Spleen (tissue), 11 donors: ENCODE data around the gene ACTN4. TPM values are rescaled to one million over a fixed set of nuclear protein-coding genes. Genes with fewer than 3 reads are reported as not detected.

ENCODE experiments used
- DNase-seq: peaks from one replicate; pipeline ENCODE4 v3.0.0-alpha.2; 2020
- H3K27ac ChIP-seq, 8 donors: fragments of 200-600 bp; sonication (generic) in 7 of 8; 1 replicate in 4 of 8; 2 replicates in 4 of 8; pipeline versions ENCODE4 v1.5.0 to v1.8.0; 2016 to 2021; ENCODE audit warnings: inconsistent platforms in 4 of 8, mild to moderate bottlenecking in 4 of 8, moderate library complexity in 1 of 8
- H3K27me3 ChIP-seq, 7 donors: fragments of 200-600 bp; sonication (generic) in 6 of 7; replicated peaks in 1 of 7; 1 replicate in 4 of 7; 2 replicates in 3 of 7; pipeline versions ENCODE4 v1.5.0 to v1.8.0; 2016 to 2021; ENCODE audit warnings: inconsistent platforms in 3 of 7, mild to moderate bottlenecking in 1 of 7
- H3K36me3 ChIP-seq, 6 donors: fragments of 200-600 bp; sonication (generic) in 5 of 6; 1 replicate in 4 of 6; 2 replicates in 2 of 6; pipeline versions ENCODE4 v1.5.0 to v1.8.0; 2016 to 2021; ENCODE audit warnings: inconsistent platforms in 2 of 6
- H3K4me1 ChIP-seq, 6 donors: fragments of 200-600 bp; sonication (generic) in 5 of 6; 1 replicate in 3 of 6; 2 replicates in 3 of 6; pipeline versions ENCODE4 v1.5.0 to v1.8.0; 2016 to 2021; ENCODE audit warnings: inconsistent platforms in 3 of 6
- H3K4me3 ChIP-seq, 8 donors: fragments of 200-600 bp; sonication (generic) in 7 of 8; 1 replicate in 4 of 8; 2 replicates in 4 of 8; pipeline versions ENCODE4 v1.5.0 to v1.8.0; 2016 to 2021; ENCODE audit warnings: inconsistent platforms in 4 of 8, mild to moderate bottlenecking in 4 of 8, moderate library complexity in 2 of 8
- H3K9me3 ChIP-seq, 8 donors: fragments of 200-600 bp; sonication (generic) in 7 of 8; 1 replicate in 4 of 8; 2 replicates in 4 of 8; pipeline versions ENCODE4 v1.5.0 to v1.8.0; 2016 to 2021; ENCODE audit warnings: inconsistent platforms in 4 of 8
- CTCF ChIP-seq, 11 experiments: fragments of 200-600 bp in 7 of 11; fragments of 450-650 bp in 4 of 11; sonication (generic) in 4 of 11; IDR thresholded peaks in 8 of 11; conservative IDR thresholded peaks in 3 of 11; 1 replicate in 7 of 11; 2 replicates in 4 of 11; pipeline versions ENCODE4 v1.4.0 to v1.8.0; 2016 to 2021; ENCODE audit warnings: antibody characterized with exemption in 11 of 11, inconsistent platforms in 4 of 11, mild to moderate bottlenecking in 1 of 11
- POLR2A ChIP-seq, 3 donors: fragments of 450-650 bp; IDR thresholded peaks; one replicate each; pipeline ENCODE4 v1.5.1; 2017; ENCODE audit warnings: antibody characterized with exemption in 3 of 3, mild to moderate bottlenecking in 1 of 3
- POLR2AphosphoS5 ChIP-seq, 3 donors: sonication (generic); formaldehyde crosslinking; IDR thresholded peaks; one replicate each; pipeline ENCODE4 v1.5.1; 2017; ENCODE audit warnings: antibody characterized with exemption in 3 of 3
- WGBS, 5 donors: extraction: QIAGEN DNeasy Blood & Tissue Kit in 3 of 5; methylation state at CpG; one replicate each; pipeline versions ENCODE4 v1.1.5 to v1.1.7; 2013 to 2018; 5-methylcytosine and 5-hydroxymethylcytosine counted together
- intact Hi-C: fragments of 100-400 bp; cut with DNase I; formaldehyde crosslinking; loops from one replicate; pipeline ENCODE4 v1.15.0; 2023; ENCODE audit warnings: low total_unique reads
- polyA plus RNA-seq, 3 donors: library from polyadenylated mRNA; stranded (reverse); fragments of 200-250 nt; gene quantifications; one replicate each; pipeline ENCODE4 v1.2.1, GENCODE V29; 2013
- total RNA-seq, 7 donors: library from RNA; depleted of rRNA in 3 of 7; stranded (reverse); fragments of >200 nt in 3 of 7; fragmentation: NEBNext Ultra II Directional in 4 of 7; extraction: Animal tissue kit (Norgen Biotek cat#: 25700) in 4 of 7; gene quantifications; one replicate each; pipeline versions ENCODE4 v1.1.0 to v1.2.1, GENCODE V29; 2016 to 2021
- donor health status: healthy with polysubstance abuse.
- donor health status: DM: no; HTN: no; CAD: no; lungs with moderate emphysema.
- donor health status: DM: no; HTN: no; CAD: no.
- donor health status: Bipolar disorder and iron deficiency.
- donor health status: healthy.
- donor health status: DM: no; HTN: no; CAD: no.
- donor health status: DM: yes; HTN: yes; CAD: no.

ACTN4 gene
- total and polyA plus RNA-seq, 10 donors: 39.3 to 621 (median 408) TPM

GRCh38 chr19:38700350-38700901, 53.0 kb downstream of the ACTN4 start:
- Histone ChIP-seq H3K9me3 (no peaks in the 10 kb centered on the region), H3K4me3 (no peak overlapping the region), H3K4me1 (peaks cover 48 to 100% (median 74%) of the 10 kb centered on the region in 6 donors), H3K27me3 (no peaks in the 10 kb centered on the region), H3K27ac (peak overlapping the region in 6 of 8 donors; percentile 64 to 91 (median 86)), H3K36me3 (peaks cover 5 to 81% (median 52%) of the 10 kb centered on the region in 6 donors)
- TF ChIP-seq POLR2A (IDR thresholded peaks at IDR 0.05) (no peak), CTCF (IDR thresholded peaks at IDR 0.05 in 8 of 11, conservative IDR thresholded peaks at IDR 0.05 in 3 of 11) (no peak), POLR2AphosphoS5 (IDR thresholded peaks at IDR 0.05) (peak in 1 of 3 donors; percentile 51)
- no peak for DNase-seq
- intact Hi-C loops: loop anchor here (10.0 kb wide), 1 partner anchor 46 kb away; no protein-coding TSS in a partner anchor
- 87 to 95% (median 92%) methylated on average over 18 to 22 of the region's 22 CpGs for WGBS, 5 donors

- H3K4me1 ChIP-seq: peaks cover 45 to 100% (median 72%) of the 10 kb centered on the region in 6 donors
- no peaks in the 10 kb centered on the region for H3K9me3 ChIP-seq
- H3K4me3 ChIP-seq: no peak overlapping the region
- peaks cover 5 to 84% (median 57%) of the 10 kb centered on the region in 6 donors for H3K36me3 ChIP-seq
- H3K27me3 ChIP-seq: no peaks in the 10 kb centered on the region
- WGBS, 5 donors: 88 to 93% (median 92%) methylated on average over 16 to 18 of the region's 18 CpGs
- TF ChIP-seq POLR2AphosphoS5 (IDR thresholded peaks at IDR 0.05) (no peak), POLR2A (IDR thresholded peaks at IDR 0.05) (no peak), CTCF (IDR thresholded peaks at IDR 0.05 in 8 of 11, conservative IDR thresholded peaks at IDR 0.05 in 3 of 11) (no peak)
- DNase-seq: no peak
- peak overlapping the region in 5 of 8 donors; percentile 74 to 91 (median 86) for H3K27ac ChIP-seq
- intact Hi-C loops: loop anchor here (10.0 kb wide), 1 partner anchor 46 kb away; no protein-coding TSS in a partner anchor
Observed at GRCh38 chr19:38700902-38701454, 53.5 kb downstream of the ACTN4 start.

GRCh38 chr19:38701455-38702063, 54.1 kb downstream of the ACTN4 start:
- no peaks in the 10 kb centered on the region for H3K9me3 ChIP-seq
- no peak overlapping the region for H3K4me3 ChIP-seq
- WGBS, 5 donors: 78 to 91% (median 86%) methylated on average over 7 to 11 of the region's 11 CpGs
- DNase-seq: no peak
- H3K27me3 ChIP-seq: no peaks in the 10 kb centered on the region
- H3K27ac ChIP-seq: peak overlapping the region in 6 of 8 donors; percentile 49 to 91 (median 86)
- TF ChIP-seq CTCF (IDR thresholded peaks at IDR 0.05 in 8 of 11, conservative IDR thresholded peaks at IDR 0.05 in 3 of 11): no peak
- no peak for TF ChIP-seq POLR2A (IDR thresholded peaks at IDR 0.05)
- no peak for TF ChIP-seq POLR2AphosphoS5 (IDR thresholded peaks at IDR 0.05)
- H3K36me3 ChIP-seq: peaks cover 5 to 84% (median 63%) of the 10 kb centered on the region in 6 donors
- intact Hi-C loops: loop anchor here (10.0 kb wide), 1 partner anchor 47 kb away; no protein-coding TSS in a partner anchor
- peaks cover 41 to 100% (median 72%) of the 10 kb centered on the region in 6 donors for H3K4me1 ChIP-seq

- DNase-seq: no peak
- intact Hi-C loops: loop anchor here (10.0 kb wide), 1 partner anchor 47 kb away; no protein-coding TSS in a partner anchor
- Histone ChIP-seq H3K27me3 (no peaks in the 10 kb centered on the region), H3K4me3 (no peak overlapping the region), H3K4me1 (peaks cover 34 to 100% (median 71%) of the 10 kb centered on the region in 6 donors), H3K9me3 (no peaks in the 10 kb centered on the region), H3K36me3 (peaks cover 5 to 85% (median 70%) of the 10 kb centered on the region in 6 donors), H3K27ac (peak overlapping the region in 6 of 8 donors; percentile 49 to 91 (median 86))
- TF ChIP-seq POLR2AphosphoS5 (IDR thresholded peaks at IDR 0.05) (peak in 2 of 3 donors; percentile 10 to 60), POLR2A (IDR thresholded peaks at IDR 0.05) (no peak)
- 63 to 86% (median 81%) methylated on average over 9 to 14 of the region's 14 CpGs for WGBS, 5 donors
Observed at GRCh38 chr19:38702278-38702677, 54.8 kb downstream of the ACTN4 start.
